Activated CD8-positive, alpha-beta memory T cell treated with anti-CD3 and anti-CD28 coated beads for 4 hours (primary cell): ENCODE results near the gene COL4A5.
"Not testable (repeated sequence)": the region's sequence is repeated elsewhere in the genome, so short reads cannot be mapped to it uniquely, and the experiment has no call there.

Experiments
- DNase-seq, 2 donors: peaks; one replicate each; pipeline ENCODE4 v3.0.0-alpha.2; 2020; ENCODE audit warnings: low read depth in 2 of 2

COL4A5 gene

GRCh38 chrX:108439426-108439942 lies at the start of gene COL4A5:
Gene COL4A5, plus strand, starts transcription at chrX:108439838. Its CDS starts 288 bp downstream, at chrX:108440126.
- DNase-seq = no peak

- DNase-seq = not testable (repeated sequence)
These were observed 48.5 kb upstream of the COL4A5 start for GRCh38 chrX:108390976-108391717.

DNA sequence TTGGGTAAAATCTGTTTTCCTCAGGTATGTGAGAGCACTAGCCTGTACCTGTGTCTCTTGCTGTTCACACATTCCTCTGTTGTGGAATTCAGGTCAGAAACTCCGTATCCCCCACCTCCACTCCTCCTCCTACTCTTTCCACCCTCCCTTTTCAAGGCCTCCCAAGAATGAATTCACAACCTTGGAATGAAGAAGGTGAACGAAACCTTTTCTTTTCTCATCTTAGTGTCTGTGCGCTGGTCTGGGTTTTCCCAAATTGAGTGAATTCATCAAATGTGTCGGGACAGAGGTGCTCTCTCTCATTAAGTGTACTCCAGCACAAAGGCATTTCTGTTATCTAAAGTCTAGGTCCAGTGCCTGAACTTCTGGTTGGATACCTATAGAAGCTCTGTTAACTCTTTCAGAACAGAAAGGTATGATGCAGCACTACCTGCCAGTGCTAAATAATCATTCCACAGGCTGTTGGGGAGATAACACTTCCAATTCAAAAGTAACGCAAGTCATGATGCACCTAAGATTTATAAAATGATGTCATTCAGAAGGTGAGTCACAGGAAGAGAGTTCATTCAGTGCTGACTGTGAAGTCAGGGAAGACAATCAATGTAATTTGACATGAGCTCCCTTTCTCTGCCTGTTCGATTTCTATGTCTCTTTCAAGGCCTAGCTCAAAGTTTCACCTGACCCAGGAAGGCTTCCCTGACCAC lies 43.3 kb upstream of the COL4A5 start:
- DNase-seq = no peak

DNA sequence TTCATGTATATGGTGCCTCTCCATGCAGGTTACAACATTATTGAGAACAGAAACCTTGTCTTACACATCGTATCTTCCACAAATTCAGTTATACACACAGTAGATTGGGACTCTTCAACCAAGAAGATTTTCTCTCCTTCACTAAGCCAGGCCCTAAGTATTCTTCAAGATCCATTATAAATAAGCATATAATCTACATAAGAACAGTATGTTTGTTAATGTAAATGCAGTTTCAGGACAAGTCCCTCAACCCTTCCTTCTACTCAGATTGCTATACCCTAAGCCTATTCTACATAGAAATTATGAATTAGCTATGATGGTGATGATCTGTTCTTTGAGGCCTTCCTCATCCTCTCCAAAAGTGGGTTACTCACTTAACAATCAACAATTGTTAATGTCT lies 42.7 kb upstream of the COL4A5 start:
- no peak for DNase-seq

- no peak for DNase-seq
These were observed 41.8 kb upstream of the COL4A5 start for GRCh38 chrX:108397627-108398391.

DNA sequence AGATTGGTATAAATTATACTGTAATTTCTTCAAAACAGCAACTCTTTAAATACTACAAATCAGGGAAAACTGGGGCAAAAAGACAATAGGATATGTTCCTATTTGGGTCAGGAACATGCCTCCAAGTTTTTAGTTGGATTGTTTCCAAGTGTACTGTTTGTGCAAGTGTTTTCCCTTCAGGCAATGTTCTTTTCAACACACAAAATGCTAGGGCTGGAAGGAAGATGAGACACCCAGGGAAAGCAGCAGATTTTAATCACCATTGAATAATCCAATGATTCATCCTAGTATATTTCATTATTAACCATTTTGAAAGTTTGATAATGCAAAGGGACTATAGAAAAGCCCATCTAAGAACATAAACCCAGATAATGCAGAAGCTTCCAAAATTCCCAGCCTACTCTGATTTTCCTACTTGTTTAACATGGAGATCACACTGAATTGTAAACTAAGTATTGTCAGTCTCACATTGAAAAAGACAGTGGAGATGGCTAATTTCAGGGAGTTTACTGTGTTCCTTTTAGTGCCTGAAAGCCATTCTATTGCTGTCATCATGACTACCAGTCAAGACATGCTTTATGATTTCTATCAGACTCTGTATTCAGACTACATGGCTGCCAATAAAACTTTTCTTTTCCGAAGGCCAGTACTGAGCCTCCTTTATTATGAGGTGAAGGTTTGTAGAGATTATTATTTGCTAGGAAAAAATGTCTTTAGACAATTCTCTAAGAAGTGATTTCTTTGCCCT lies 40.0 kb upstream of the COL4A5 start:
- no peak for DNase-seq

DNA sequence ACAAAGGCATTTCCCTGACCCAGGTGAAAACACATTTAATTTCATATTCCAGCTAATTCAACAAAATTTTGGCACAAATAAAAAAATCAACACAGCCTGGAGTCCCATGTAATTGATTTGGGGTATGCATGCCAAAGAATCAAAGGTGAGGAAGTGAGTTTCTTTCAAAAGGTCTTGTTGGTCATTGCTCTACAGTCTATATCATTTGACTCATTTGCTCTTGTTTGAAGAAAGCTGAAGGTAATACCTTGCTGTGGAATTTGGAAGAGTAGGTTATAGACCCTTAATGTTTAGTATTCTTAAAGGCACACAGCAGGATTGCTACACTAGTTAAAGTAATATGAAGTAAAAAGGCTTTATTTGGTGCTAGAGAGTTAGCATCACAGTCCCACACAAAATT lies 26.9 kb upstream of the COL4A5 start:
- no peak for DNase-seq

DNA sequence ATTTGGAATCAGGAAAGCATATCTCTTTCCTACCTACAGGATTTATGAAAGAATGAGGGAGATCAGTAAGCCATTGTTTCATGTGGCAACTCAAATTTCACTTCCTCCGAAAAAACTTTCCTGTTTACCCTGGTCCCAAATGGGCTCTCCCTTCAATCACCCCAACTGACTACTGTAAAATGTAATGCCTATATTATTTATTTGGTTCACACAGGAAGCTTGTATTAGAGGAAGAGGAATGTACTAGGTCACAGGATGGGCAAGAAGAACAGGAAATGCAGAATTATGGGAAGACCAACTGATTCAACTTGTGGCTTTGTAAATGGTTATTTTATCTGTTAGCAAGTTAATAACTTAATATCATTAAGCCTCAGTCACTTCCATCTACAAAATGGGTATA lies 24.5 kb upstream of the COL4A5 start:
- no peak for DNase-seq

GRCh38 chrX:108415891-108416290 lies 23.7 kb upstream of the COL4A5 start:
- DNase-seq = no peak

GRCh38 chrX:108417257-108417656 lies 22.4 kb upstream of the COL4A5 start:
- DNase-seq = no peak

- no peak for DNase-seq
These were observed 20.2 kb upstream of the COL4A5 start for GRCh38 chrX:108419401-108419800.

DNA sequence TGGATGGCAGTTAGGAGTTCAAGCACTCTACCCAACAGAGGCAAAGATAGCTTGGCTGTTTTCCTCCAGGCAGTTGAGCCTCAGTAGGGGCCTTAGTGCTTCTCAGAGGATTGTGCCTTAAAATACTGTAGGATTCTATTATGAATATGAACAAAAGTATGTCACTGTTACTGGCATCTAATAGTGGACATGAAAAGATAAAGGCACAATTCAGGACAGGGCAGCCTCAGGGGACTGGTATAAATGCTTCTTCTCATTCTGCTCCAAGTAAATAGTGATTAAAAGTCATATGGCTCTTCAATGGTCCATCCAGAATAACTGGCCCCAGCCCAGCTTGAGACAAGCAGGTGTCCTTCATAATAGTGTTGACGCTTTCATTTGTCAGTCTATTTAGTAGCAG lies 19.2 kb upstream of the COL4A5 start:
- no peak for DNase-seq

GRCh38 chrX:108426262-108426661 lies 13.4 kb upstream of the COL4A5 start:
- DNase-seq = no peak

DNA sequence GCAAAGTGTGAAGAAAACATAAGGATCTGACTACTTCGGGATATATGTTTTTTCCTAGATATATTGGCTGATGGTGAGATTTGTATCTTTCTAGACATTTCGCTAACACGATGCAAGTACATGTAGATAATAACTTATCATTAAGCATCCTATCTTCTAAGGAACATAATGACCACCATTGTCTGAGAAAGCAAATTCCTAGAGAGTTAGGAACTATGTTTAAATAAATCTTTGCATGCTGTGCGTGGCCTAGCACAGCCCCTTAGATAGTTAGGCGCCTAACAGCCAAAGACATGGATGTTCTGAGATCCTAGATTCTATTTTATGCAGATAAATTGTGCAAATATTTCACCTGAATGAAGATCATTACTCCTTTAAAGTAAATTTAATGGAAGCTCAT lies 4.4 kb upstream of the COL4A5 start:
- no peak for DNase-seq

GRCh38 chrX:108437349-108438109 lies 2.1 kb upstream of the COL4A5 start:
- no peak for DNase-seq

GRCh38 chrX:108438110-108438623 lies 1.5 kb upstream of the COL4A5 start, which contains the start of gene COL4A6:
Gene COL4A6, minus strand, starts transcription at chrX:108438422. Its CDS starts 226 bp downstream, at chrX:108438196.
- DNase-seq = no peak

DNA sequence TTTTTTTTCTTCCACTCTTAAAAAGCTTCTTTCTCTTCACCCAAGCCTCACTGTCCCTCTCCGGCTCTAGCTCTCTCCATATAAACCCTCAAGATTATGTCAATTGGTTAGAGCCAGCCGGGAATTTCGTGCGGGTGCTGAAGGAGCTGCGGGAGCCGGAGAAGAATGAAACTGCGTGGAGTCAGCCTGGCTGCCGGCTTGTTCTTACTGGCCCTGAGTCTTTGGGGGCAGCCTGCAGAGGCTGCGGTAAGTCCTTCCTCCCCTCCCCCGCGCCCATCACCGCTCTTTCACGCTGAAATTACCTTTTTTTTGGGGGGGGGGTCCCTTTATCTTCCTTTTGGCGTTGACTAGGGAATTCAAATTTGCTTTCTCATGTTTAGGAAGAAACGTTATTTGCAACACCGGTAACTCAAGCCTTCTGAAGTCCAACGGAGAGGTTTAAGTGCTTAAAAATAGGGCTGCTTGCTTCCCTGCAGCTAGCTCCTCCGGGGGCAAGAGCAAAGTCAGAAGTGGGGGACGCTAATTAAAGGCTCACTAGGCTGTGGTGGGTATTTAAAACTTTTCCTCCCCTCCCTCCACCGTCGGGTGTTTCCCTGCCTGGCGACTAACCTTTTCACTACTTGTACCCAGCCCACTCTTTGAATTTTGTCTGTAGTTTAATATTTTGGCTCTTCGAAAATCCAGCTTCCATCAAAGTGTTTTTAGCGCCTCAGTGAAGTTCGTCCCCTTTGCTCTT lies 491 bp downstream of the COL4A5 start:
- DNase-seq = no peak

- DNase-seq = no peak
These were observed 3.3 kb downstream of the COL4A5 start for GRCh38 chrX:108442901-108443464.

DNA sequence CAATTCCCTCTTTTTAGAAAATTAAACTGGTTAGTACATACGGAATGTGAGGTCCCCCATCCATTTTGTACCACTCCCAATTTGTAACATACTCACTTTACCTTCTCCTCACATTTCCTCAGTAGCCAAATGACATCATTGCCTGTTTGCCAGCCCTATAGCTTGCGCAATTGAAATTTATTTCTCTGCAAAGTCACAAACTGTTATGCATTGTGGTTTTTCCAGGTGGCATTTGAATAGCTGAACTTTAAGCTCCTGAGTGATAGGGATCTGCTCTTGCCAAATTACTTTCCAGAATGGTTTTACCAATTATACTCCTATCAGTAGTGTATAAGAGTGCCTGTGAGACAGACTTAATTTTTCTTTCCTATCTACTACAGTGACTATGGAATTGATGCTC lies 7.7 kb downstream of the COL4A5 start:
- DNase-seq = no peak

GRCh38 chrX:108453841-108454240 lies 14.2 kb downstream of the COL4A5 start:
- no peak for DNase-seq
